Measurements from ENCODE around the gene ARHGEF2.

GRCh38 chr1:155941845-155942531 lies 36.4 kb downstream of the ARHGEF2 start:
- TF ChIP-seq CTCF (IDR thresholded peaks at IDR 0.05) (no peak), EP300 (IDR thresholded peaks at IDR 0.05) (no peak), POLR2A (IDR thresholded peaks at IDR 0.05) (no peak), POLR2AphosphoS5 (IDR thresholded peaks at IDR 0.05) (peak in 1 of 4 donors; percentile 13)
